DLD1 (cell line): ENCODE results near the gene SLC22A5.

Experiments
- in situ Hi-C: cut with HindIII; loops from 2 replicates; pipeline ENCODE4 v1.10.0; 2017; ENCODE audit warnings: low sequenced_read_pairs

SLC22A5 gene

DNA sequence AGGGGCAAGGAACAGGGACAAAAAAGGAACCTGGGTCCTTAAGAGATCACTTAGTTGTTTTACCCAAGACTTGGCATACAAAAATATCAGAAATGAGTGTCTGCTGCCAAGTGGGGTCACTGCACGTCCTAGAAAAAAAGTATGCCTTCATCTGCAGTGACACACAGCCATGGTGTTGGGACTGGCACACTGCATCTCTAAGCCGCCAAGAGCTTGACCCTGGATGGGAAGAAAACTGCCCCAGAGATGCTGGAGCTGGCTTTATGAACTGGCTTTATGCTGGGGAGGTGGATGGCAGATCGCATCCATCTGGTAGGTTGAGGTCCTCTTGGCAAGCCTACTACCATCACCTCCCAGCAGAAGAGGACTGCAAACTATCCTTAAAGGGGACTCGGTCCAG is 69.4 kb downstream of the SLC22A5 start:
- in situ Hi-C loops = no loop called here

- in situ Hi-C loops = no loop called here
These were observed 70.1 kb downstream of the SLC22A5 start for GRCh38 chr5:132439521-132440089.

GRCh38 chr5:132444061-132444460 is 74.6 kb downstream of the SLC22A5 start:
- in situ Hi-C loops = no loop called here
